Esophagus muscularis mucosa (tissue), 4 donors: ENCODE data around the gene TAS2R16.

Experiments
- EP300 ChIP-seq: sonication (generic); formaldehyde crosslinking; IDR thresholded peaks from one replicate; pipeline ENCODE4 v1.6.1; 2017; ENCODE audit warnings: antibody characterized with exemption
- POLR2A ChIP-seq: fragments of 450-650 bp; IDR thresholded peaks from one replicate; pipeline ENCODE4 v1.6.1; 2017; ENCODE audit warnings: antibody characterized with exemption, moderate library complexity, mild to moderate bottlenecking, low read depth
- TF ChIP-seq, protein P1 (sequence below), 3 experiments: fragments of 200-600 bp in 2 of 3; fragments of 450-650 bp in 1 of 3; sonication (generic) in 2 of 3; IDR thresholded peaks; one replicate each; pipeline ENCODE4 v1.5.1; 2017 to 2019; ENCODE audit warnings: antibody characterized with exemption in 3 of 3, mild to moderate bottlenecking in 2 of 3, moderate library complexity in 1 of 3

DNA sequence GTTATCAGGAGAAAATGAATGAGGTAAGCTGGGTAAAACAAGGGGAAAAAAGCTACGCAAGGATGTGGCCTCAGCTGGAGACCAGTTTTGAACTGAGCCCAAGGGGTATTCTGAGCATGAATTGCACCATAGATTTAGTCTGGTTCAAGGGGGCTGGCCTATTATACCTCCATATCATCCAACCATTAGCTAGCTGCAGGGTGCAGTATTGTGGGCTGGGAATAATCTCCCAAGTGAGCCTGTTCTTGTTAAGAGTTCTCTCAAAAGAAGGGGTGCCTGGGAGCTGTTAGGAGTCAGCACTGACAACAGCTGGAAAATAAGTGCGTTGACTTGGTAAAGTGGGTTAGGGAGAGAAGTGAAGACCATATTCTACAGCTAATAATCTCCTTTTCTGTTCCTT lies 8.0 kb downstream of the TAS2R16 start:
- TF ChIP-seq, protein P1, sequence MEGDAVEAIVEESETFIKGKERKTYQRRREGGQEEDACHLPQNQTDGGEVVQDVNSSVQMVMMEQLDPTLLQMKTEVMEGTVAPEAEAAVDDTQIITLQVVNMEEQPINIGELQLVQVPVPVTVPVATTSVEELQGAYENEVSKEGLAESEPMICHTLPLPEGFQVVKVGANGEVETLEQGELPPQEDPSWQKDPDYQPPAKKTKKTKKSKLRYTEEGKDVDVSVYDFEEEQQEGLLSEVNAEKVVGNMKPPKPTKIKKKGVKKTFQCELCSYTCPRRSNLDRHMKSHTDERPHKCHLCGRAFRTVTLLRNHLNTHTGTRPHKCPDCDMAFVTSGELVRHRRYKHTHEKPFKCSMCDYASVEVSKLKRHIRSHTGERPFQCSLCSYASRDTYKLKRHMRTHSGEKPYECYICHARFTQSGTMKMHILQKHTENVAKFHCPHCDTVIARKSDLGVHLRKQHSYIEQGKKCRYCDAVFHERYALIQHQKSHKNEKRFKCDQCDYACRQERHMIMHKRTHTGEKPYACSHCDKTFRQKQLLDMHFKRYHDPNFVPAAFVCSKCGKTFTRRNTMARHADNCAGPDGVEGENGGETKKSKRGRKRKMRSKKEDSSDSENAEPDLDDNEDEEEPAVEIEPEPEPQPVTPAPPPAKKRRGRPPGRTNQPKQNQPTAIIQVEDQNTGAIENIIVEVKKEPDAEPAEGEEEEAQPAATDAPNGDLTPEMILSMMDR (IDR thresholded peaks at IDR 0.05) = no peak
- no peak for TF ChIP-seq POLR2A
- TF ChIP-seq EP300 = no peak
